ENCODE measurements around the gene MRPL14.

Gene MRPL14

DNA sequence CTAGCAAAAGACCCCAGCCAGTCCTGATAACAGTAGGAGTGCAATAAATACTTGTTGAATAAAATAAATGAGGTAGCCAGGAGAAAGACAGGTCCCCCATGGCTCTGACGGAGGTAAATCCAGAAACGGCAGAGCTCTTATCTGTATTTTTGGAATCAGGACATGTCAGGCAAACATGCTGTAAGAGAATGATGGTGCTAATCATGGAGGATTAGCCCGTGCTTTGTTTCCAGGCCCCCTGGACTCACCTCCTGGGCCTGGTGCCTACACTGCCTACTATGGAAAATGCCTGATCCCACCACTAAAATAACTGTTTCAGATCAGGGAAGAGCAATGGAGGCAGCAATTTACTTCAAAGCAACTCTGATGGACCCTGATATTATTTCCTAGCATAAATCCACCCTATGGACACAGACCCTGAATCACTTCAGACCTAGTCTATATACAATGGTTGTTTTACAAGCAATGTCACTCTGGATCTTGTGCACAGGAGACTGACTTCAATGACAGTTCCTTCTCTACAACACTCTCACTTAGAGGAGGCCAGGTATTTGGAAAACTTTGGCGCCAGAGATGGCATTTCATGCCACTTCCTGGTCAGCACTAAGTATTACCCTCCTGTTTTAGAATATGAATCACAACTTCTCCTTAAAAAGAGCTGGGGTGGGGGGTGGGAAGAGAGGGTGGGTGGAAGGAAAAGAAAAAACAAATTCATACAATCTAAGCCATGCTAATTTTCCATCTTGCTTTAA lies 6.4 kb downstream of the MRPL14 start:
- no peak for DNase-seq

DNA sequence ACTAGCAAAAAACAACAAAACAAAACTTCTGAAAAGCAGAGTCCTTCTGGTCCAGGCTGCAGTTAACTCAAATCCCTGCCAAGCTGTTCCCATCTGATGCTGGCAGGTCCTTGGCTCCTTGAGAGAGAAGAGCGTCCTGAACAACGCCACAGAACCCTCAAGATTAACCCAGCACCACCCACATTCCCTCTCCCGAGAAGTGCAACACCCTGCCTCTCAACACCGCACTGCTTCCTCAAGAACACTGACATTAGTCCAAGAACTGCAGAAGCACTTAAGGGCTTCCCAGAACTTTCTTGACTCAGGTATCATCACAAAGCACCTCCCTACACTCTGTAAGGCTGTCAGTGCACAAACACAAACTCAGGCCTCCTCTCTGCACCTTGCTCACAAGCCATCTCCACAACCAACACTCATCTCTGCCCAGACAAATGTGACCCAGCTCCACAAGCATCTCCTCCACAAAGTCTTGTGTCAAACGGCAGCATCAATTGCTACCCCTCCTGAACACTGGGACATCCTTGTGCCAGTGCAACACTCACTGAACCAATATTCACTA lies 7.5 kb downstream of the MRPL14 start:
- DNase-seq = no peak

DNA sequence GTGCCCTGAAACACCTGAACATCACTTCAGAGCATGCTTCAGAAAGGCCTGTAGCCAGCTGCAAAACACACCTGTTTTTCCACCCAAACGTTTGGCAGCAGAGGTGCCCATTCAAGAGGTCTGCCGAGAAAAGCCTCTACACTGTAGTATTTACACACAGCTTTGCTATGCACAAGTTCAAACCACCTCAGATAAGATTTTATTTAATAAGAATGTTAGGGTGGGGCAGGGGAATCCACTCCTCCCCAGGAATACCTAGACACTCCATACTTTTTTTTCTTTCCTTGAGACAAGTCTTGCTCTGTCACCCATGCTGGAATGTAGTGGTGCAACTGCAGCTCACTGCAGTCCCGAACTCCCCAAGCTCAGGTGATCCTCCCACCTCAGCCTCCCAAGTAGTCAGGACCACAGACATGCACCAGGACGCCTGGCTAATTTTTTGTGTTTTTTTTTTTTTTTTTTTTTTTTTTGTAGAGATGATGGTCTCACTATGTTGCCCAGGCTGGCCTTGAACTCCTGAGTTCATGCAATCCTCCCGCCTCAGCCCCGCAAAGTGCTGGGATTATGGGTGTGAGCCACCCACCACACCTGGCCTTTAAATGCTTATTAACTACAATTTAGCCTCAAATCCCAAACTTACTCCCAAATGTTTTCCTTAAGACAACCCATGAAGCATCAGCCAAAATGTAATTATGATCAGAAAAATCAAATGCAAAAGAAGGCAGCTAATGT lies 9.7 kb downstream of the MRPL14 start:
- no peak for DNase-seq

DNA sequence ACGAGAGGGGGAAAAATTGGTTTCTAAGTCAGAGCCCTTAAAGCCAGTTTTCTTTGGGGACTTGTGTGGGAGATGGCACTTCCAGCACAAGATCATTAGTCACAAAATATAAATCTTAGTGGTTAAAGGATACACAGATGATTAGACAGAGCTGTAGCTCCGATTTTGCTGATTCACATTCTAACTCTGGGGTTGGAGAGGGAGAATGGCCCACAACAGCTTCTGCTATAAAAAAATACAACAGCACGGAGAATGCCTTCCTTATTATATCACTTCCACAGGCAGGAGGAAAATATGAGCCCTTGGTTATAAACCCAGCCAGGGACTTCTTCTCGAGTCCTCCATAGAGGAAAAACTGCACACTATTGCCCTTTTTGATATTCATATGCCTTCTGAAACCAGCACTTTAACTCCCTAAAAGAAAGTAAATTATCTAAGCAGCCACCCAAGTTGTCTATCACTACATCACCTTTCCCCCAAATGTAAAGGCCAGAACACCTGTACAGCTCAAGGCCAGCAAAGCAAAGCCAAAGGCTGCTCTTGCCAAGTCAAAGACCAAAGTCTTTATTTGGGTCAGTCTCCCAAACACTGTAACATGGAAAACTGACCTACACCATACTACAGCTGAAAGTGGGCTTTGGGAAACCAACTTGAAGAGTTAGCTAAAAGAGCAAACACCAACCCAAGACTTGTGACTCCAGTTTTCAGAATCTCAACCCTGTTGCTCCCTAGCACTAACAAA lies 10.4 kb downstream of the MRPL14 start:
- DNase-seq = no peak

DNA sequence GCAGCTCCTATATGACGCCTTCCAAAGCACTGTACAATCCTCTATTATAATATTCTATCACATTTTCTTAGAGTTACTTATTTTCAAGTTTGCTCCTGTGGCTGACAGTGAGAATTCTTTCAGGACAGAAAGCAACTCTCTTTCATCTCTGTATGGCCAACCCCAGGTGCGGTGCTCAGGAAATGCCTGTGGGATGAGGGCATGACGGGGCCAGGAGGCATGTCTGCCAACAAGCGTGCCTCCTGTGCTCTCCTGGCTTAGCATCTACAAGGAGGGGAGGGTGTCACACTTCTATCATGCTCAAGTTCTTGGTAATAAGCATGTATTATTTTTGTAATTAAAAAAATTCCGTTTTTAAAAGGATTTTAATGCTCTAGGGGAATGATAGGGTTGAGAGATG lies 11.4 kb downstream of the MRPL14 start:
- DNase-seq = no peak

DNA sequence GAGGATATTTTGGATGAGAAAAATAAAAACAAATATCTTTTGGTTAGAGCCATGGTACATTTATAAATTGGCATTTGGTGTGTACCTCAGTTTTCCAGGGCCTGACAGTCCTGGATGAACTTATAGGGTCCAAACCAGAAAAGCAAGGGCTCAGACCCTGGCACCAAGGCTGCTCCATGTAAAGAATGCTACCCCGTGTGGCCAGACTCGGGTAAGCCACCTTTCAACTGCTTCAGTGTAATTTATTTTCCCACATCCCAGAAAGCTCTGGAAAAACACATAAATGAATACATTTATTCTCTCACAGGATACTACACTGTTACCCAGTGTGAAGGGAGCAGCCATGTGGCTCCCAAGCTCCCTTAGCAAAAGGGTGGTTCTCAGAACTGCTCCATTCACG lies 13.8 kb downstream of the MRPL14 start:
- DNase-seq = no peak

DNA sequence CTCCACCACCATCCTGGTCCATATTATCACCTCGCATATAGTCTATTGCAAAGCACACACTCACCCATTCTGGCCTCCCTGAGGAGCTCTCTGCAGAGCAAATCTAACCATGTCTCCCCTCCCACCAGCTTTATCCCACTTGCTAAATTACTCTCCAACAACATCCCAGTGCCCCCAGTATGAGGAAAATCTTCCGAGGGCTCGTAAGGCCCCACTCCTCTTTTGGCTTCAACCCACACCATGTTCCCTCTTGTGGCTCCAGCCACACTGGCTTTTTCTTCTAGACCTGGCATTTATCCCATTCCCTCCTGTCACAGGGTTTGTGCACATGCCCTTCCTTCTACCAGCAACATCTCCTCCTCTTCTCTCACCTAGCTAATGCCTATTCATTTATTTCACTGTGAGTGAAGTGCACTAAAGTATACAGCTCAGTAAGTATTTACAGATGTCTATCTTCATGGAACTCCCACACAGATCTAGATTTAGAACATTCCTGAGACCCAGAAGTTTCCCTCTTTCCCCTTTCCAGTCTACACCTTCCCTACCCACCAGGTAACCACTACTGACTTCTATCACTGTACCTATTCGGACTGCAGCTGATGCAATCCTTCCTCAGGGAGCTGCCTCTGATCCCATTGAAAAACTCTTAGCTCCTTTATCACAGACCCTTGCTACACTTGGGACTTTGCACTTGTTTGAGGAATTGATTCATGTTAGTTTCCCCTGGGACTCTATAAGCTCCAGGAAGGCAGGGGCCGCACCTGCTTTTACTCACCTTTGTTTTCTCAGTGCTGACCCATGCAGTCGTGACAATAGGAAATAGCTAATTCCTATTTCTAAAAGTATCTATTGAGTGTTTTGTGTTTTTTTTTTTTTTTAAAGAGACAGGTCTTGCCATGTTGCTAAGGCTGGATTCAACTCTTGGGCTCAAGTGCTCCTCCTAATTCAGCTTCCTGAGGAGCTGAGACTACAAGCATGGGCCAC lies 15.5 kb downstream of the MRPL14 start:
- no peak for DNase-seq

DNA sequence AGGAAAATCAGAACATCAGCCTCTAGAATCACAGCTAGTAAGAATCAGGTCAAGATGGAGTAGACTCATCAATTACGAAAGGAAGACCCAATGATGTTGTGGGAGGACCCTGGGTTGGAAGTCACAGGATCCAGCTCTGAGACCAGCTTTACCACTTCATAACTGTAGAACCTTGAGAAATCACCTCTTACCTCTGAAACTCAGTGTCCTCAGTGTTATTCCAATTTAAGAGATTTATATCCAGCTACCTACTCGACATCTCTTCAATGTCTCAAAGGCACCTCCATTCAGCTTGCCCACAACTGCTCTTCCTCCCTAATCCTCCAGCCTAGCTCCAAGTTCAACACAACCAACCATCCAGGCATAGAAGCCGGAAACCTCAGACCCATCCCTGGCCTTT lies 16.3 kb downstream of the MRPL14 start:
- DNase-seq = no peak

DNA sequence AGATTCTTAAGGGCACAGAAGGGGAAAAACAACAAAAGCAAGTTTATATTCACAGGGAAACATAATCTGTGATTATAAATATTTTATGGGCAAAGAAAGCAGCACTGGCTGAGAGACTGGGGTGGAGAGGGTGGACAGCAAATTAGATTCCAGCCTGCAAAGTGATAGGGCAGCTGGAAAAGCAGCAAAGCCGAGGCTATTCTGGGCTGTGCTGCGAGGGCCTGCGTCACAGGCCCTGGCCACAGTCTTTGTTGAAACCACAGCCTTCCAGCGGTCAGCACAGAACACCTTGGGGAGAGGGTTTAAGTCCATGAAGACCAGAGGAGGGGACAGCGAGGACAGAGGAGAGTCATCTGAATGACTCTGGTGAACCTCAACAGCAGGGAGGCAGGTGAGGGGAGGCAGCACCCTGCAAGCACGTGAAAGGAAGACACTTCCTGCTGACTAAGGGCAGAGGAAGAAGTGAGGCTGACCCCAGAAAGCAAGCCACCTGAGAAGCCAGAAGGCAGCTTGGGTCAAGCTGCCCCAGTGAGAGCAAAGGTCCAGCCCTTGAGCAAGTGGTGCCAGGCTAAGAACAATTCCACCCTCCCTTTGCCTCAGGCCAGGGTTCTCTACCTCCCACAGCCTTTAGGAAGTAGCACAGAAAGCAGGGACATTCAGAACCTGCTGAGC lies 17.1 kb downstream of the MRPL14 start:
- DNase-seq = no peak

DNA sequence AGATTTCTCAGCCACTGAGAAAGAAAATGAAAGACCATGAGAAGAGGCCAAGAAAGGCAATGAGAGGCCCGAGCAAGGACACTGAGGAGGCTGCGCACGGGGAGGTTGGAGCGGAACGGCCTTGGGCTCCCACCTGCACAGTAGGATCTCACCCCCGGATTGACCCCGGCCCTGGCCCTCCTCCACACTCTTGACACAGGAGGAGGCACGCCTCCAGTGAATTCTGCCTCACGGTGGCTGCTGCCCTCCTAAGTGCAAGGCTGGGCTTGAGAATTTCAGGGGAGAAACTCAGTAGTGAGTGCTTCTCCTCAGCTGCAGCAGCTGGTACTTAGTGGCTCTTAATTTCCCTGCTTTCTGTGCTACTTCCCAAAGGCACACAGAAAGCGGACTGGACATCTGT lies 18.0 kb downstream of the MRPL14 start:
- DNase-seq = no peak

DNA sequence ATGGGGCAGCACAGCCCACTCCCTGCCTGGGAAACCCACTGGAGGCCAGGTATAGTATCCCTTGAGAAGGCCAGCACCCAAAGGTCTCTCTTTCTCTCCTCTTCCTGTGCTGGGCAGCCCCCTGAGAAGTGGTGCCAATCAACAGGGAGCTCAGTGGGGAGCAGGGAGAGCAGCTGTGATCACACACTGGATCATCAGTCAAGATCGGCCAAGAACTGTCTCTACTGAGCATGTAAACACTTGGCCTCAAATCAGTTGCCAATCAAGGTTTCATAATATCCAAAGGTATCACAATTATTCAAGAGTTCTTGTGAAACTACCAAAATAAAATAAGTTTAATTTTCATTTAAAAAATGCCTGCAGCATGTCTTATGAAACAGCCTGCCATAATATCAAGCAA lies 18.8 kb downstream of the MRPL14 start:
- no peak for DNase-seq

DNA sequence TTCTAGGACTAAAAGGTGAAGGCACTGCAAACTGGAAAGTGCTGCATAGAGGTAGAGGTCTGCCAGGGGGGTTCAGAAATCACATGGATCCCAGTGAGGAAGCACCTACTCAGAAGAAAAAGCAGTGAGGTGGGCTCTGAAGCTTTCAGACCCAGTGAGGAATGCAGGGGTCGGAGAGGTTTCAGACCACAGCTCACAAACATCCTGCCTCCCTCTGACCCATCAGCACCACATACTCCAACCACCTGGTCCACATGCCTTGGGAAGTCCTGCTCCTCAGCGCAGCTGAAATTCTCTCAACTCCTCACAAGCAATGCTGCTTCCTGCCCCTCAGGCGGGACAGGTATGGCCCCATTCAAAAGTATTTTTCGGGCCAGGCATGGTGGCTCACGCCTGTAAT lies 20.2 kb downstream of the MRPL14 start:
- DNase-seq = no peak

DNA sequence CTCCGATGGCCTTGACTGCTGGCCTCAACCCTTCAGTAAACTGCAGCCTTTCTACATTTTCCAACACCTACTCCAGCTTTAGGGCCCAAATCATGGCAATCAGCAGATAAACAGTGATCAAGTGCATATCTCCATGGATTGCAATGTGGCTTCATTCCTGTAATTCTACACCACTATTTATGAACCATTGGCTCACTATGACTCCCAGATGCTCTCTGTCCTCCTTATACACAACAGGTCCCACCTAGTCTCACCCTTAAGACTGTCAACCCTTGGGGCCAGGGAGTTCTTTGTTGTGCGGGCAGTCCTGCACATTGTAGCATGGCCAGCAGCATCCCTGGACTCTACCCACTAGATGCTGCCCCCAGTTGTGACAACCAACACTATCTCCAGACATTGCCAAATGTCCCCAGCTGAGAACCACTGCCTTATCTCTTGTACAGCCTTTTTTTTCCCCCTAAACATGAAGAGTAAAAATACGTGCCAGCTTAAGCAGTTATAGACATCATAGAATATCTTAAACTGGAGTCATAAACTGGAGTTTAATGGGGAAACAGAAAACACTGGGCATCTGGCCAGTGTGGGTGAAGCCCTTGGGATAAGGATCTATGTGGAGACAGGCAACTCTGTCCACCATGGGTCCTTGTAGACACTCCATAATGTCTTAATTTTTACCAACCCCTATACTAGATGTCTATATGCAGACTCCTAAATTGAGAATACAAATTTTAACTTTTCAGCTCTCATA lies 21.1 kb downstream of the MRPL14 start:
- DNase-seq = no peak

DNA sequence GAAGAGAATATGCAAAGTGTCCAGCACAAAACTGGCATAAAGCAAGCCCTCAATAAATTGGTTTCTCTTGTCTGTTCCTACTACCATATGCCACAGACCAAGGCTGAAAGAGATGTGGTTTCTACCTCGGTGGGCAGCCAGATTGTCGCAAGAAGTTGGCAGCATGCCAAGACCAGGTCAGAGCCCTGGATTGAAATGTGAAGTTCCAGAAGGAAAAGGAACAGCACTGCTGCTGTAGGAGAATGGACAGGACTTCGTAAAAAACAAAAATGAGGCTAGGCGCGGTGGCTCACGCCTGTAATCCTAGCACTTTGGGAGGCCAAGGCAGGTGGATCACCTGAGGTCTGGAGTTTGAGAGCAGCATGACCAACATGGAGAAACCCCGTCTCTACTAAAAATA lies 22.1 kb downstream of the MRPL14 start:
- DNase-seq = no peak

DNA sequence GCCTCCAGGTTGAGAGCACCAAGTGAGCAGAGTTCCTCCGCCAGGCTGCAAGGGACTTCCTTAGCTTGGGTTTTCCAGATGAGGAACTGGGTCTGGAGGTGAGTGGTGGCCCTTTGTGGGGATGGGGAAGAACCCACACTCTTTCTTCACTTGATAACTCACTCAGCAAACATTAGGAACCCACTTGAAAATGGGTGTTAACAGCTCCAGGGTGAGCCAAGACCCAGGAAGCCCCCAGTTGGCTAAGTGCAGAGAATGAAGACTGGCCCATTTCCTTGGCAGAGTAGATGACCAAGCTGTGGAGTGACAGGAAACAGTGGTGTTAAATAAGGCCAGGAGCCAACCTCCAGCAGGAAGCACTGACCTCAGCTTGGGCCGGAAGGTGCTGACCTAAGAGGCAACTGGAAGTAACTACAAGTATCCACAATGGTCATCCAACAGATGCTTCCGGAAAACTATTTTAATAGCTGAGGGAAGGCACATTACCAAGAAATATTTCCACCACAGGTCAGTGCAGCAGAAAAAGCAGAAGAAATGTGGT lies 22.7 kb downstream of the MRPL14 start:
- no peak for DNase-seq

DNA sequence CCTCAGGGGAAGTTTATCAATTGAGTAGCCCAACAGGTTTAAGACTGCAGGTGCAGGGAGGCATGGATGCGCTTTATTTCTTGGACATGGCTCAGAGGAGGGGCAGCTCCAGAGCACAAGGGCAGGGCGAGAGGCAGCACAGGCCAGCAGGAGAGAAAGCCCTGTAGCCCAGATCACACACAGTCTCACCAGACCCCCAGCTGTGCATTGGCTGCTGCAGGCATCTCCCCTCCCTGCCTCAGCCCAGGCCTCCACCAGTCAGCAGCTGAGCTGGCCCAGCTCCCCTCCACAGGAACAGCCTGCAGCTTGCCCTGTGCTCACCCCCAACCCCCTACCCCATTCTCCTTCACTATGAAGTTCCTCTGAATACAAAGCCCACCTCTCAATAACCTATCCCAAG lies 24.7 kb downstream of the MRPL14 start:
- DNase-seq = no peak

DNA sequence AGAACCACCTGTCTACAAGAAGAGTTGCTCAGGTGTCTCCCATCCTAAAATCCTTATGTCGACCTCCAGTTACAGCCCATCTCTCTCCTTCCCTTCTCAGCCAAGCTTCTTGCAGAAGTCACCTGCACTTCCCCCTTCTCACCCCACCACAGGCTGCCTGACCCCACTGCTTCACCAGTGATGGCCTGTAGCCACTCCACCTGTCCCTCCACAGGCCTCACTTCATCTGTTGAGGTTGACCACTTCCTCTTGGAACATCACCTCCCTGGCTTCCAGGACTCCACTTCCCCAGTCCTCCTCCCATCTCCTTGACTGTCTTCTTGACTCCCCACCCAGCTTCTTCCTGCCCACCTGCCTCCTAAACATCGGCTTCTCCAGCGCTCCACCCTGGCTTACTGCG lies 25.4 kb downstream of the MRPL14 start:
- no peak for DNase-seq

DNA sequence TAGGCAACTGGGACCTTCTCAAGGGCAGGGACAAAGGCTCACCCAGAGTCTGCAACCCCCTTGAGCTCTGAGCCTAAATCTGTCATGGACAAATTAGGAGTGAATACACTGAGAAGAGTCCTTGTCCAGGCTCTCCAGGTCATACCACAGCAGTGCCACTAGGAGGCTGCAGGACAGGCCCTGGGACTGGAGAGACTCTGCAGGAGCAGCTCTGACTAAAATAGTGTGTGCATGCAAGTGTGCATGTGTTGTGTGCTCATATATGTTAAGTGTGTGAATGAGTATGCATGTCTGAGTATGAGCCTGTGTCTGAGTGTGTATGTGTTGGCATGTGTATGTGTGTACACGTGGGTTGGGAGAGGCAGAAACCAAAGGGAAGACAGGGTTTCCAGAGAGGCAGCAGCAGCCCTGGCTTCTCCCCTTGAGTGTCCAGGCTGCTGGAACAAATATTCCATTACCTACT lies 27.1 kb downstream of the MRPL14 start:
- peak; percentile 39 for DNase-seq

DNA sequence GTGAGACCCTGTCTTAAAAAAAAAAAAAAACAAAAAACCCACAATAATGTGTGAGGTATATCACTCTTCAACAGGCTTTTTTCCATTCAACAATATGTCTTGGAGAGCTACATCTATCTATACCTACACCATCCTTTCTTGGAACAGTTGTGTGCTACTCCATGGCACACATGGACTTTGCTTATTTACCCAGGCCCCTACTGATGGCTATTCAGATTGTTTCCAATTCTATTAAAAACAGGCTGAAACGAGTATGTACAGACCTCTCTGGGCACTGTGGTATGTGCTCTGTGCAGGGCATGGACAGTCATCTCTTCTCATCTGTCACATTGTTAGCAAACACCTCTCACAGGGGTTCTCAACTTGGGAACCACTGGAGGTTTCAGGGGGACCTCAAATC lies 28.1 kb downstream of the MRPL14 start:
- no peak for DNase-seq

DNA sequence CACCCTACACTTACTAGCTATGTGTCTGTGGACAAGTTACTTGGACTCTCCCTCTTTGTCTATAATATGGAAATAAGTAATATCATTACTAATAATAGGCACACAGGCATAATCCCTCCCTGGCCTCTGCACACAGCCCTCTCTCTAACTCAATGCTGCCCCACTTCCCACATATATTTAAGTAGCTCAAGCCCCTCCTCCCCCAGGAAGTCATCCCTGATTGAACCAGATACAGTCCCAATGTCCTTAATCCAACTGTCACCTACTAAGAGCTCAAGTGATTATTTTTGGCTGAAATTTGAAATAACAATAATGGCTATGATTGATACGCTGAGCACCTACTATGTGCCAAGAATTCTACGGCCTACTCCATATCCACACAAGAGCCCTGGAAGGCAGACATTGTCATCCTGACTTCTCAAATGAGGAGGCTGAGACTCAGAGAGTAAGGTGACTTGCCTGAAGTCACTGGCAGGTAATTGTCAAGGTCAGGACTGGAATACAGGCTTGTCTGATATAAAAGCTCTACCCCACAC lies 29.4 kb downstream of the MRPL14 start:
- no peak for DNase-seq
